CD4-positive, alpha-beta T cell treated with Interferon gamma for 1 hour (primary cell): ENCODE data around the gene B3GAT1.
"Not testable (repeated sequence)": the region's sequence is repeated elsewhere in the genome, so short reads cannot be mapped to it uniquely, and the experiment has no call there.

Experiments
- DNase-seq: peaks from one replicate; pipeline ENCODE4 v3.0.0-alpha.2; 2020

Gene B3GAT1, protein sequence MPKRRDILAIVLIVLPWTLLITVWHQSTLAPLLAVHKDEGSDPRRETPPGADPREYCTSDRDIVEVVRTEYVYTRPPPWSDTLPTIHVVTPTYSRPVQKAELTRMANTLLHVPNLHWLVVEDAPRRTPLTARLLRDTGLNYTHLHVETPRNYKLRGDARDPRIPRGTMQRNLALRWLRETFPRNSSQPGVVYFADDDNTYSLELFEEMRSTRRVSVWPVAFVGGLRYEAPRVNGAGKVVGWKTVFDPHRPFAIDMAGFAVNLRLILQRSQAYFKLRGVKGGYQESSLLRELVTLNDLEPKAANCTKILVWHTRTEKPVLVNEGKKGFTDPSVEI

DNA sequence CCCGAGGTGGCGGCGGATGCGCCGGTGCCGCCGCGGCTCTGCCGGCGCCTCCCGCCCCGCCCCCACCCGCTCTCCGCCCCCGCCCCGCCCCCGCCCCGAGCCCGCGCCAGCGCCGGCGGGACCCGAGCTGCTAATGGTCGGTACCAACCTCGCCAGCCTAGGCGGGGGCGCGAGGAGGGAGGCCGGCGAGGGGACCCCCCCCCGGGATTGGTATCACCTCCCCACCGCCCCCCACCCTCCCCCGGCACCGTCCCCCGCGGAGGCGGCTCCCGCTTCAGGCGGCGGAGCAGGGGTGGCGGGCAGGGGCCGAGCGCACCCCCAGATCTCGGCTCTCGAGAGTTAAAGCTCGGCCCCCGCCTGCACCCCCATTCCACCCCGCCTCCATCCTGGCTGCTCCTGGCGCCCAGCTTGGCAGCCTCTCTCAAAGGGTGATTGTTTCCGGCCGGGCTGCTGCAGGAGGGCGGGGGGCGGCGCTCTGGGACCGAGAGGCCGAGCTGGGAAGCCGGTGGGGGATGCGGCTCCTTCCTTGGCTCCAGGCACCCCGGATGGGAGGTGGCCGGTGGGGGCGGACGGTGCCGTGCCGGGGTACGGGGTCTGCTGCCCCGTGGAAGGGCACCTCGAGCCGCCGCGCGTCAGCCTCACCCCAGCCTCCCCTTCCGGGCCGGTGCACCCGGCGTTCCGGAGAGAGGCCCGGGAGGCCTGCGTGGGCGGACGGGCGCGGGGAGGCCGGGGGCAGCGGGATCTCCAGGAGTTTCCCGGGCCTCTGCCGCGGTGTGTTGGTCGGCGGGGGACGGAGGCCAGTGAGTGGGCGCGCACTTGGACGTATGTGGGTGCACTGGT lies at the start of gene B3GAT1:
Gene B3GAT1 (minus strand): TSS at position 40 of the 840 bp plus-strand sequence. CDS start 24,583 bp downstream, outside the sequence.
- DNase-seq = no peak

DNA sequence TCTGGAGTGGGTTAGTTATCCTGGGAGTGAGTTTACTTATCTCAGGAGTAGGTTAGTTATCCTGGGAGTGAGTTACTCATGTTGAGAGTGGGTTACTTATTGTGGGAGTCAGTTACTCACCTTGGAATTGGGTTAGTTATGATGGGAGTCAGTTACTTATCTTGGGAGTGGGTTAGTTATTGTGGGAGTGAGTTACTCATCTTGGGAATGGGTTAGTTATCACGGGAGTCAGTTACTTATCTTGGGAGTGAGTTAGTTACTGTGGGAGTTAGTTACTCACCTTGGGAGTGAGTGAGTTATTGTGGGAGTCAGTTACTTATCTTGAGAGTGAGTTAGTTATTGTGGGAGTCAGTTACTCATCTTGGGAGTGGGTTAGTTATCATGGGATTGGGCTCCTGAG lies 49.6 kb upstream of the B3GAT1 start:
- no peak for DNase-seq

DNA sequence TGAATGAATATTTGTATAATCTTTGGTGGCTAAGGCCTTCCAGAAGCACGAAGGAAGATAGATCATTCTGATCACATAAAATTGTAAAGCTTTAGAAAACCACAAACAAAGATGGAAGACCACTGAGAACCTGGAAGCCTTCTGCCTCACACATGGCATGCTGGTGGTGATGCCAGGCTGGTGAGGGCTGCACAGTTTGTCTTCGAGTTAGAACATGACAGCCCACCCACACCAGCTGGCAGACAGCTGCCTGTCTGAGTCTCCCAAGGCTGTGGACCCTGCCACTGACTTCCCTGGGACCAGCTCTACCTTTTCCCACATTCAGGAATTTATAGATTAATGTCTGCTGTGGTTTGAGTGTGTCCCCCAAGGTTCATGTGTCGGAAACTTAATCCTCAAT lies 48.8 kb upstream of the B3GAT1 start:
- no peak for DNase-seq

DNA sequence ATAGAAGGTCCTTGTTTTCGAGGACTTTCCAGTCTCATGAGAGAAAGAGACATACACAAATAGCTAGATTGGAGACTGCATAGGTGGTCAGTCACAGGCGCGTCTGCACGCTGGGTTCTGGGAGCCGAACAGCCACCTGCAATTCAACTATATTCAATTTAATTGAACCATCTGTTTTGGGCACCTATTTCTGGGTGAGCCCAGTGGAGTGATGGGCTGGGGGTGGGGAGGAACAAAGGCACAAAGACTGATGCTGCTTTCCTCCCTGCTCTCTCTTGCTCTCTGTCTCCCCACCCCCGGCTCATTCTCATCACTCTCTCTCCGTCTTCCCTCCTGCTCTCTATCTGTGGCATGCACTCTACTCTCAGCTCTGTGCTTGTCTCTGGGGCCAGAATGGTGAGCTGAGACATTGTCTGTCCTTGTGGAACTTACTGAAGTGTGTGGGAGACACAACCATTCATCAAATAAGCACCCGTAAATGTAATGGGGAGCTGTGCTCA lies 48.1 kb upstream of the B3GAT1 start:
- DNase-seq = no peak

DNA sequence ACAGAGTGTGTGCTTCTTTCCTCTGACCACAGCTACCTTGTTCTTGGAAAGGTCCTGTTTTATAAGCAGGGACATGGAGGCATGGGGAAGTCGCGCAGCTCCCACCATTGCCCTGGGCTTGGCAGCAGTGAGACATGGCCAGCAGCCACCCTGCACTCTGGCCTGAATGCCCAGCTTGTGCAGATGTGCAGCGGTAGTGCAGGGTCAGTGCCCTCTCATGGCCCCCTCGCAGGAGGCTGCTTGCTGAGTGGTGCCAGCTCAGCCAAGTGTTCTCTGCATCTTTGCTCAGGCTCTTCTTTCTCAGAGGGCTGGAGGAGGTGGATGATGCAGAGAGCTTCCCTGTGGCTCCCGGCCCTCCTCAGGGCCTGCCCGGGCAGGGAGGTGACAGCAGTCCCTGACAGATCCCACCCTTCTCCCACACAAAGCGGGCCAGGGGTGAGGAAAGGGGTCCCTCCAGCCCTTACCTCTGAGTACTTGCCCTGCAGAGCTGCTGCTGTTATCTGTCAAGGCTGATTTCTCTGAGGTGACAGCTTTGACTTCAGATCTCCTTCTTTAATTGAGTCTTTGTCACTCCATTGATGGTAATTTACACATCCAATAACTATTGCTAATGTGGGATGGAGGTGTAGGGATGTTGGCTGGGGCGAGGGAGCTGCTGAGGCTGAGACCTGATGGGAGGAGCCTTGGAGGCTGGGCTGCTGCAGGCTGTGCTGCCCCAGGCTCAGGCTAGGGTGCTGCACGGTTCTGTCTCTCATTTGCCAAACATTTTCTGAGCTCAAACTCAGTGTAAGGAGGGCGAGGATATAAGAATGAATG lies 47.4 kb upstream of the B3GAT1 start:
- DNase-seq = no peak

DNA sequence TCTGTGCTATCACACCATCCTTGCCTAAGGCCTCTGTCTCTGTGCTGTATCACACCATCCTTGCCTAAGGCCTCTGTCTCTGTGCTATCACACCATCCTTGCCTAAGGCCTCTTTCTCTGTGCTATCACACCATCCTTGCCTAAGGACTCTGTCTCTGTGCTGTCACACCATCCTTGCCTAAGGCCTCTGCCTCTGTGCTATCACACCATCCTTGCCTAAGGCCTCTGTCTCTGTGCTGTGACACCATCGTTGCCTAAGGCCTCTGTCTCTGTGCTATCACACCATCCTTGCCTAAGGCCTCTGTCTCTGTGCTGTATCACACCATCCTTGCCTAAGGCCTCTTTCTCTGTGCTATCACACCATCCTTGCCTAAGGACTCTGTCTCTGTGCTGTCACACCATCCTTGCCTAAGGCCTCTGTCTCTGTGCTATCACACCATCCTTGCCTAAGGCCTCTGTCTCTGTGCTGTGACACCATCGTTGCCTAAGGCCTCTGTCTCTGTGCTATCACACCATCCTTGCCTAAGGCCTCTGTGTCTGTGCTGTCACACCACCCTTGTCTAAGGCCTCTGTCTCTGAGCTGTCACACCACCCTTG lies 45.5 kb upstream of the B3GAT1 start:
- DNase-seq = not testable (repeated sequence)

DNA sequence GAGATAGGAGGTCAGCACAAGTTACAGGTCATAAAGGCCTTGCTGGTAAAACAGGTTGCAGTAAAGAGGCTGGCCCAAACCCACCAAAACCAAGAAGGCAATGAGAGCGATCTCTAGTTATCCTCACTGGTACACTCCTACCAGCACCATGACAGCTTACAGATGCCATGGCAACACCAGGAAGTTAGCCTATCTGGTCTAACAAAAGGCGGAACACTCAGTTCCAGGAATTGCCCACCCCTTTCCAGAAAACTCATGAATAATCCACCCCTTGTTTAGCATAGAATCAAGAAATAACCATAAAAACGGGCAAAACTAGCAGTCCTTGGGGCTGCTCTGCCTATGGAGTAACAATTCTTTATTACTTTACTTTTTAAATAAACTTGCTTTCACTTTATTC lies 43.5 kb upstream of the B3GAT1 start:
- no peak for DNase-seq

DNA sequence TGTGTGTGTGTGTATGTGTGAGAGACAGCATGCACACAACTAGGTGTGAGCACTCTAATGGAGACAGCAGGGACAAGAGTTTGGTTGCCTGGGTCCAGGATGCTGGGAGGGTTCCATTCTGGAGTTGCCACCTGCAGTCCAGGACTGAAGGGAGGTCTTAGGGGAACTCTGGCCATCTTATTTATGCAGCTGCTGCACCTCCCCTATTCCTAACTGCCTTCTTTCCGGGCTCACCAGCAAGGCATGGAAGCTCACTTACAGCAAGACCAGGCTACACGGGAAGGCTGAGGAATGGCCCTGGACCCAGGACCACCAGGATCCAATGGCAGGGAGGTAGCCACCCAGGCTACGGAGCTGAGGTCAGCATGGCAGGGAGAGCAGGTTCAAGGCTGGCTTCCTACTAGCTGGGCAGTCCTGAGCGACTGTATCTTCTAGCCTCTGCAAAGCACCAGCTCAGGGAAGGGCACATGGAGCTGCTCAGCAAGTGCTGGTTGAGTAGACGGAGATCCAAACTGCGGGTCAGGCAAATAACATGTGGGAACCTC lies 42.2 kb upstream of the B3GAT1 start:
- no peak for DNase-seq

DNA sequence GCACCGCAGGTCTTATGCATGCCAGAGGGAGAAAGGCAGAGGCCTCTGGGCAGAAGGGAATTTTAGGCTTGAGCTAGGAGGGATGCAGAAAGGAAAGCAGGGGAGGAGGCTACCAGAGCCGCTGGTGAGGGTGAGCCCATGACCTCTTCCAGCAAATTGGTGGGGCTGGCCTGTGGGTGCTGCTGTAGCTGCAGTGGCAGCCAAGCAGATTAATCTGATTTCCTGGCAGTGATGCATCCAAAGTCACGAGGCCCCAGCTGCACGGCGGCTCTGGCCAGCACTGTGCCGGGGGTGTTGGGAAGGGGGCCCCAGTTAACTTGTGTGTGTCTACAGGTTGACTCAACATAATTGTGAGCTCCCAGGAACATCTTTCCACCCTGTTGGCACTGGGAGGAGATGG lies 41.4 kb upstream of the B3GAT1 start:
- no peak for DNase-seq

DNA sequence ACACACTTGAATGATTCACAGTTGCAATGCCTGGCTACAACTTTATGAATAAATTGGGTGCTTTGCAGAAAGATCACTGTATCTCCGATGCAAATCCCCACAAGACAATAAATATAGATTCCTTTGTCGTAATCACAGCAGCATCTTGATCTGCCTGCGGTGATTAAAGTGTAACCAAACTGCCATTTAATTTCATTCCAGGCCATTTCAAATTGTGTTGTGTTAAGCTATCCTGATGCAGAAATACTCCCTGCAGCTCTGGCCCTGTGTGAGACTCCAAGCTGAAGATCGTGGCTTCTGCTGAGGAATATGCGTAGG lies 40.8 kb upstream of the B3GAT1 start:
- no peak for DNase-seq

DNA sequence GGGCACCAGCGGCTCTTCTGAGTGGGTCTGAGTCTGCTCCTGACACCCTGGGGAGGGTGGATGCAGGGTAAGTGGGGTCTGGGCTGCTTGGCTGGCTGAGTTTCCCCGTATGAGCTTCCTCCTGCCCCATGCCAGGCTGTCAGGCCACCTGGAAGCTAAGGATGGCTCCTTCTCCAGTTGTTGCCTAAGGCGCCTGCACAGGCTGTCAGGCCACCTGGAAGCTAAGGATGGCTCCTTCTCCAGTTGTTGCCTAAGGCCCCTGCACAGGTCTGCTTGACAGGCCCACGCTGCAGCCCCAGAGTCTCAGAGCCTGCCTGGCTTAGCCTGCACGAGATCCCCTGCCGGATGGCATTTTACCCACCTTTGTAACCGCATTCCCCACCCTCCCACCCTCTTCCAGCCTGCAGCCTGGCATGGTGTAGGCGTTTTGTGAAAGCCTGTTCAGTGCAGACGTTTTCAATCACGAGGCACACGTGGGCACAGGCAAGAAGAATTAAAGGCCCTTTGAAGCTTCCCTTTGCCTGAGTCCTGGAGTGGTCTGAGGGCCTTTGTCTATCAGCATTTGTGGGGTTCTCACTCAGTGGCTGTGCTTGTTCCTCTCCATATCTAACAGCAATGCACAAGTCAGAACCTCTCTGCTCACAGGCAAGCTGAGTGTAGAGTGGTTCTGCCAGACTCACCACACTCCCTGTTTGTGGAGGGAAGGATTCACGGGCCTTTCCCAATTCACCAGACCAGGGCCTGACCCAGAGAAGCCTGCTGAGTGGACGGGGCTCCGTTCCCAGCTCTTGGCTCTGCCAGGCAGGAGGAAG lies 40.2 kb upstream of the B3GAT1 start:
- DNase-seq = no peak

DNA sequence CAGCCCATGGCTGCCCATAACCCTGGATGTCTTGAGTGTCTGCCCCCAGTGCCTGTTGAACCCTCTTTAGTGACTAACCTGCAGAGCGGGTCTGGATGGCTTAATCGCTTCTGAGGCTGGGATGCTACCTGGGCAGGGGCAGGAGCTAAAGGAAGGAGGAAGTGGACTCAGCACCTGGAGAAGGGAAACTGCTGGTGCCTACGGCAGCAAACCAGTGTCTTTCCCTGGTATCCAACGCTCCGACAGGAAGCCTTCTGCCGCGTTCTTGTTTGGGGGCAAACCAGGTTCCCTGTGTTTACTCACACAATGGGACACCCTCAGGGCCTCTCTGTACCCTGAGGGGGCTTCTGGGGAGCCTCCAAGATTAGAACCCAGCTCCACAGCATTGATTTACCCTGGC lies 38.1 kb upstream of the B3GAT1 start:
- no peak for DNase-seq

DNA sequence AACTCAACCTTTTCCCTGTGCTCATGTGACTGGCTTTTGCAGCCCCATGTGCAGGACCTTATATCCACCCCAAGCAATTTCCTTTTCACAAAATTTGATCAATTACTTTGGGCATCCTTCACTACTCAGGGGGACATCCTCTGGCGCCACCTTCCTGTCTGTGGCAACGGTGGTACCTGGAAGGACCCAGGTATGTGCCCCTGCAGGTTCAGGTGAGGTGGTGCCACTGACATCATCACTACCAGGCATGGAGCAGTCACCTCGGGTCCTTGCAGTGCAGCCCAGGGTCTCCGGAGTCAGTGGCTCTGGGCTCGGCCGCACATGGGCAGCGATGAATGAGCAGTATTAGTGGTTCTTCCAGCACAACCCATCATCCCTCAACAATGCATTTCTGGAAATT lies 37.7 kb upstream of the B3GAT1 start:
- no peak for DNase-seq

DNA sequence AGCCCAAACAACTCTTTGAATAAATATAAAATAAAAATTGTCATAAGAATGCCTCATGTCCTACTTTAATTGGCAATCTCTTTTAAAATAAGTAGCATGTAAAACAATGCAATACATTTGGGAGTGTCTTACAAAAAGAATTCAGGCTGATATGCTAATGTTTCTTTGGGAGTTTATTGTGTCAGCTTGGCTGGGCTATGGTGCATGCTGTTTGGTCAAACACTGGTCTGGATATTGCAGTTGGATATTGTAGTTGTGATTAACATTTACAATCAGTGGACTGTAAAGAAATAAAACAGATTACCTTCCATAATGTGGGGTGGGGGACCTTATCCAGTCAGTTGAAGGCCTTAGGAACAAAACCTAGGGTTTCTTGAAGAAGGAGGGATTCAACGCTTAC lies 37.0 kb upstream of the B3GAT1 start:
- DNase-seq = no peak

DNA sequence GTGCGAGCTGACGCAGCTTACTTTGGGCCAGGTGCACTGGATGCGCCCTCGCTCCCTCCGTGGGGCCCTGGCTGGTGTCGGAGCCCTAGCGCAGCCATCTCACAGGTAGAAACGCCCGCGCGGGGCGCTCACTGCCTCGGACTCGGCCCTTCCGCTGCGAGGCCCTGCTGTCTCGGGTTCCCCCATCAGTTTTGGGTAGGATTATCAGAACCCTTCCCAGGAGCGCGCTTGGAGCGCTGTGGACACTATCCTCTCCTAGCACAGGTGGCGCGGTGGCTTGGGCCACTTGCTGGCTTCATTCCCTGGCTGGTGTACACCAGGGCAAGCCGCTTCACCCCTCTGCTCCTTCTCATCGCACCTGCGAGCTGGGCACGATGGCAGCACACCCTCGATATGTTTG lies 35.7 kb upstream of the B3GAT1 start:
- no peak for DNase-seq

DNA sequence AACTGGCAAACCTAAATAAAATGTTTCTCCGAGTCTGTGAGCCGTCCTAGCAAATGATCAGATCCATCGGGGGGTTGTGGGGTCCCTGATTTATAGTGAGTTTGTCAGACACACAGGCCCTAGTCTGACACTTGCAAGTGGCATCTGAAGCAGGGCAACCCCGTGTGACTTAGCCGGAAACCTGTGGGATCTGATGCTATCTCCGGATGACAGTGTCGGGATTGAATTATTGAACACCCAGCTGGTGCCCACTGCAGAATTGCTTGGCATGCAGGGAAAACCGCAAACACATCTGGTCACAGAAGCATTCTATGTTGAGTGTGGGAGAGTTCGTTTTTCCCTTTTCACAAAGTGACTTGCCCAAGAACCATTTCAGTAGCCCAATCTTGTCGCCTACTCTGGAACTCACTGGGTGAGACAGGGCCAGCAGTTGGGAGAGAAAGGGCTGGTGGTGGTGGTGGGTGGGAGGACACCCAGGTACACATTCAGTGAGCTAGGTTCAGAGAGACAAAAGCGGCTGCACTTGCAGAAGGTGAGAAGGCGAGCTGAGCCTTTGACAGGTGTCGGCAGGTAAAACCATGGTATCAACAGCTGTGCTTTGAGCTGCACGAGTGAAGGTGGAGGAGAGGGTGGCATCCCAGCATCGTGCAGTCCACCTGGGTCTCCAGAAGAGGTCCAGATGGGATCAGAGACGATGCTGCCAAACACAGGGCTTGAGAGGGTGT lies 33.7 kb upstream of the B3GAT1 start:
- DNase-seq = no peak

DNA sequence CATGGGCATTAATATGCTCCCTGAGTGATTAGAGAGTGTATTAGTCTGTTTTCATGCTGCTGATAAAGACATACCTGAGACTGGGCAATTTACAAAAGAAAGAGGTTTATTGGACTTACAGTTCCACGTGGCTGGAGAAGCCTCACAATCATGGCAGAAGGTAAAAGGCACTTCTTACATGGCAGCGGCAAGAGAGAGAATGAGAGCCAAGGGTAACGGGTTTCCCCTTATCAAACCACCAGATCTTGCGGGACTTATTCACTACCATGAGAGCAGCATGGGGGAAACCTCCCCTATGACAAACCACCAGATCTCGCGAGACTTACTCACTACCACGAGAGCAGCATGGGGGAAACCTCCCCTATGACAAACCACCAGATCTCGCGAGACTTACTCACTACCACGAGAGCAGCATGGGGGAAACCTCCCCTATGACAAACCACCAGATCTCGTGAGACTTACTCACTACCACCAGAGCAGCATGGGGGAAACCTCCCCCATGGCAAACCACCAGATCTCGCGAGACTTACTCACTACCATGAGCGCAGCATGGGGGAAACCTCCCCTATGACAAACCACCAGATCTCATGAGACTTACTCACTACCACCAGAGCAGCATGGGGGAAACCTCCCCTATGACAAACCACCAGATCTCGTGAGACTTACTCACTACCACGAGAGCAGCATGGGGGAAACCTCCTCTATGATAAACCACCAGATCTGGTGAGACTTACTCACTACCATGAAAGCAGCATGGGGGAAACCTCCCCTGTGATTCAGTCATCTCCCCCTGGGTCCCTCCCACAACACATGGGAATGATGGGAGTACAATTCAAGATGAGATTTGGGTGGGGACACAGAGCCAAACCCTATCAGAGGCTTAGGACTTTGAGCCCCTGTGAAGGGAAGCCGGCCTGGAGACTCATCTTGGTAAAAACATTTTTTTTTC lies 32.4 kb upstream of the B3GAT1 start:
- DNase-seq = not testable (repeated sequence)

DNA sequence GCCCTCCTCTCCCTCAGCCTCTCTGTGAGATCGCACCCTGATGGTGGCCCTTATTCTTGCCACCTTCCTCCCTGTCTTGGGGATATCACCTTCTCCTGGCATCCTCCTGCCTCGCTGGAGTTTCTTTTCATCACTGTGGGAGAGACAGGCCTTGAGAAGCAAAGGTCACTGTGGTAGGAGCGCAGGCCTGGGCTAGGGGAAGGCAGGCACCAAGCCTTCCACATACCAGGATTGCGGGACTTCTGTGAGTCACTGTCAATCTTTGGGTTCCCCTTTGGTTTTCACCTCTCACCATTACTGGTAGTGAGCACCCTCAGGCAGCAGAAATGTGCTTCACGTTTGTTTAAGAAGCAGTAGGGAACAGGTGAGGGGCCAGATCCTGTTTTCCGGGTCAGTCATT lies 31.2 kb upstream of the B3GAT1 start:
- no peak for DNase-seq

DNA sequence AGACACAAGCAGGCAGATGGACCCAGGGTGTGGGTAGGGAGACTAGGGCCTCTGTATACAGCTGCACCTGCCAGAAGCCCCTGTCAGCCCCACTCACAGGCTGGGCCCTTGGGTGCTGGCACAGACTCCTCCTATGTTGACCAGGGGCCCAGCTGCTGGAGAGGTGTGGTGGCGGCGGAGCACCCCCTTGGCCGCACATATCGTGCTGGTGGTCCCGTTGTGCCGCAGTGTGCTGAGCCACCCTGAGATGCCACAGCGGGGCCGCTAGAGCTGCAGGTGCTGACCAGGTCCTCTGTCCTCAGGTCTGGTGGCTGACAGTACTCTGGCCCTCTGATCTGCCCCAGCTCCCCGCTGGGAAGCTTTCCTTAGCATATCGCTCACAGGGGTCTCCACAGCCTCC lies 30.2 kb upstream of the B3GAT1 start:
- DNase-seq = no peak

DNA sequence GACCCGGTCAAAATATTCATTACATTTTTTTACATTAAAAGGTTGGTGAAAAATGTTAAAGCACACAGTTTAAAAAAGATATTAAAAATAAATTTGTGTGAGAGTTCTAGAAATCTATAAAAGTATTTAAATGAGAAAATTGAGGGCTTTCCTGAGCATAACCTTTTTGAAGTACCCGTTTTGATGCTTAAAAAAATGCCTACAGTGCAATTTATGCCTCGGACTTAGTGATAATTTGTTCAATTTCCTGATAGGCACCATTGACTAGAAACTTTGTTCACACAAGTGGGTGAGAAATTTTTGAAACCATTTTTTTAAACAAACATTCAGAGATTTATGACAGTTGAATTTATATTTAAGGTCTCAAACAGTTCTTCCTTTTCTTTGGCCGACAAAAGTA lies 29.7 kb upstream of the B3GAT1 start:
- no peak for DNase-seq
